Measurements from ENCODE around the gene CCDC33.

Gene CCDC33

GRCh38 chr15:74339371-74339770, 103.2 kb downstream of the CCDC33 start:
- POLR2A ChIA-PET = no interaction called here
- Histone ChIP-seq H3K4me3 (ENCODE audit: low read depth, low read length) (no peak overlapping the region), H3K4me1 (ENCODE audit: control insufficient read depth, insufficient read depth, low read length) (no peaks in the 10 kb centered on the region), H3K9me3 (ENCODE audit: control insufficient read depth, insufficient read depth, low read depth, low read length) (no peaks in the 10 kb centered on the region), H3K27ac (ENCODE audit: extremely low read depth, low read depth, low read length) (no peak overlapping the region), H3K36me3 (ENCODE audit: control insufficient read depth in 2 of 2, insufficient read depth in 1 of 2, low read length in 2 of 2) (no peaks in the 10 kb centered on the region)
- CTCF ChIA-PET = interaction anchor here (0.5 to 0.7 kb wide), 2 partner anchors 68 to 198 kb away, joined by 3 to 4 read pairs; no protein-coding TSS in a partner anchor
- no peak for TF ChIP-seq ZEB2 (tag by site-specific recombination; IDR thresholded peaks at IDR 0.05)
- no peak for TF ChIP-seq ZNF529 (tag by site-specific recombination; IDR thresholded peaks at IDR 0.05; ENCODE audit: insufficient replicate concordance)
- TF ChIP-seq, protein P1, sequence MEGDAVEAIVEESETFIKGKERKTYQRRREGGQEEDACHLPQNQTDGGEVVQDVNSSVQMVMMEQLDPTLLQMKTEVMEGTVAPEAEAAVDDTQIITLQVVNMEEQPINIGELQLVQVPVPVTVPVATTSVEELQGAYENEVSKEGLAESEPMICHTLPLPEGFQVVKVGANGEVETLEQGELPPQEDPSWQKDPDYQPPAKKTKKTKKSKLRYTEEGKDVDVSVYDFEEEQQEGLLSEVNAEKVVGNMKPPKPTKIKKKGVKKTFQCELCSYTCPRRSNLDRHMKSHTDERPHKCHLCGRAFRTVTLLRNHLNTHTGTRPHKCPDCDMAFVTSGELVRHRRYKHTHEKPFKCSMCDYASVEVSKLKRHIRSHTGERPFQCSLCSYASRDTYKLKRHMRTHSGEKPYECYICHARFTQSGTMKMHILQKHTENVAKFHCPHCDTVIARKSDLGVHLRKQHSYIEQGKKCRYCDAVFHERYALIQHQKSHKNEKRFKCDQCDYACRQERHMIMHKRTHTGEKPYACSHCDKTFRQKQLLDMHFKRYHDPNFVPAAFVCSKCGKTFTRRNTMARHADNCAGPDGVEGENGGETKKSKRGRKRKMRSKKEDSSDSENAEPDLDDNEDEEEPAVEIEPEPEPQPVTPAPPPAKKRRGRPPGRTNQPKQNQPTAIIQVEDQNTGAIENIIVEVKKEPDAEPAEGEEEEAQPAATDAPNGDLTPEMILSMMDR (tag by site-specific recombination; IDR thresholded peaks at IDR 0.05) = no peak
- no peak for TF ChIP-seq ZNF707 (tag by site-specific recombination; IDR thresholded peaks at IDR 0.05)
- no peak for TF ChIP-seq OVOL3 (tag by site-specific recombination; IDR thresholded peaks at IDR 0.05)
- no peak for TF ChIP-seq ZNF335 (tag by site-specific recombination; conservative IDR thresholded peaks at IDR 0.05)
- TF ChIP-seq ZNF701 (tag by site-specific recombination; IDR thresholded peaks at IDR 0.05) = no peak
- no peak for TF ChIP-seq PBX3 (CRISPR knock-in tag; IDR thresholded peaks at IDR 0.05)
- no peak for TF ChIP-seq ZNF544 (tag by site-specific recombination; IDR thresholded peaks at IDR 0.05)
- no peak for TF ChIP-seq ZBTB26 (tag by site-specific recombination; optimal IDR thresholded peaks at IDR 0.05)
- TF ChIP-seq, protein P2, sequence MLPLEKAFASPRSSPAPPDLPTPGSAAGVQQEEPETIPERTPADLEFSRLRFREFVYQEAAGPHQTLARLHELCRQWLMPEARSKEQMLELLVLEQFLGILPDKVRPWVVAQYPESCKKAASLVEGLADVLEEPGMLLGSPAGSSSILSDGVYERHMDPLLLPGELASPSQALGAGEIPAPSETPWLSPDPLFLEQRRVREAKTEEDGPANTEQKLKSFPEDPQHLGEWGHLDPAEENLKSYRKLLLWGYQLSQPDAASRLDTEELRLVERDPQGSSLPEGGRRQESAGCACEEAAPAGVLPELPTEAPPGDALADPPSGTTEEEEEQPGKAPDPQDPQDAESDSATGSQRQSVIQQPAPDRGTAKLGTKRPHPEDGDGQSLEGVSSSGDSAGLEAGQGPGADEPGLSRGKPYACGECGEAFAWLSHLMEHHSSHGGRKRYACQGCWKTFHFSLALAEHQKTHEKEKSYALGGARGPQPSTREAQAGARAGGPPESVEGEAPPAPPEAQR (tag by site-specific recombination; IDR thresholded peaks at IDR 0.05) = no peak
- TF ChIP-seq, protein P3, sequence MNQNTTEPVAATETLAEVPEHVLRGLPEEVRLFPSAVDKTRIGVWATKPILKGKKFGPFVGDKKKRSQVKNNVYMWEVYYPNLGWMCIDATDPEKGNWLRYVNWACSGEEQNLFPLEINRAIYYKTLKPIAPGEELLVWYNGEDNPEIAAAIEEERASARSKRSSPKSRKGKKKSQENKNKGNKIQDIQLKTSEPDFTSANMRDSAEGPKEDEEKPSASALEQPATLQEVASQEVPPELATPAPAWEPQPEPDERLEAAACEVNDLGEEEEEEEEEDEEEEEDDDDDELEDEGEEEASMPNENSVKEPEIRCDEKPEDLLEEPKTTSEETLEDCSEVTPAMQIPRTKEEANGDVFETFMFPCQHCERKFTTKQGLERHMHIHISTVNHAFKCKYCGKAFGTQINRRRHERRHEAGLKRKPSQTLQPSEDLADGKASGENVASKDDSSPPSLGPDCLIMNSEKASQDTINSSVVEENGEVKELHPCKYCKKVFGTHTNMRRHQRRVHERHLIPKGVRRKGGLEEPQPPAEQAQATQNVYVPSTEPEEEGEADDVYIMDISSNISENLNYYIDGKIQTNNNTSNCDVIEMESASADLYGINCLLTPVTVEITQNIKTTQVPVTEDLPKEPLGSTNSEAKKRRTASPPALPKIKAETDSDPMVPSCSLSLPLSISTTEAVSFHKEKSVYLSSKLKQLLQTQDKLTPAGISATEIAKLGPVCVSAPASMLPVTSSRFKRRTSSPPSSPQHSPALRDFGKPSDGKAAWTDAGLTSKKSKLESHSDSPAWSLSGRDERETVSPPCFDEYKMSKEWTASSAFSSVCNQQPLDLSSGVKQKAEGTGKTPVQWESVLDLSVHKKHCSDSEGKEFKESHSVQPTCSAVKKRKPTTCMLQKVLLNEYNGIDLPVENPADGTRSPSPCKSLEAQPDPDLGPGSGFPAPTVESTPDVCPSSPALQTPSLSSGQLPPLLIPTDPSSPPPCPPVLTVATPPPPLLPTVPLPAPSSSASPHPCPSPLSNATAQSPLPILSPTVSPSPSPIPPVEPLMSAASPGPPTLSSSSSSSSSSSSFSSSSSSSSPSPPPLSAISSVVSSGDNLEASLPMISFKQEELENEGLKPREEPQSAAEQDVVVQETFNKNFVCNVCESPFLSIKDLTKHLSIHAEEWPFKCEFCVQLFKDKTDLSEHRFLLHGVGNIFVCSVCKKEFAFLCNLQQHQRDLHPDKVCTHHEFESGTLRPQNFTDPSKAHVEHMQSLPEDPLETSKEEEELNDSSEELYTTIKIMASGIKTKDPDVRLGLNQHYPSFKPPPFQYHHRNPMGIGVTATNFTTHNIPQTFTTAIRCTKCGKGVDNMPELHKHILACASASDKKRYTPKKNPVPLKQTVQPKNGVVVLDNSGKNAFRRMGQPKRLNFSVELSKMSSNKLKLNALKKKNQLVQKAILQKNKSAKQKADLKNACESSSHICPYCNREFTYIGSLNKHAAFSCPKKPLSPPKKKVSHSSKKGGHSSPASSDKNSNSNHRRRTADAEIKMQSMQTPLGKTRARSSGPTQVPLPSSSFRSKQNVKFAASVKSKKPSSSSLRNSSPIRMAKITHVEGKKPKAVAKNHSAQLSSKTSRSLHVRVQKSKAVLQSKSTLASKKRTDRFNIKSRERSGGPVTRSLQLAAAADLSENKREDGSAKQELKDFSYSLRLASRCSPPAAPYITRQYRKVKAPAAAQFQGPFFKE (tag by site-specific recombination; IDR thresholded peaks at IDR 0.05; ENCODE audit: borderline replicate concordance) = no peak
- no peak for TF ChIP-seq ZNF610 (tag by site-specific recombination; IDR thresholded peaks at IDR 0.05; ENCODE audit: borderline replicate concordance)
- no peak for TF ChIP-seq REPIN1 (tag by site-specific recombination; IDR thresholded peaks at IDR 0.05; ENCODE audit: low read depth)
- TF ChIP-seq ZNF132 (tag by site-specific recombination; IDR thresholded peaks at IDR 0.05; ENCODE audit: borderline replicate concordance) = no peak
- no peak for TF ChIP-seq ZNF175 (tag by site-specific recombination; IDR thresholded peaks at IDR 0.05)
- no peak for TF ChIP-seq ZNF521 (tag by site-specific recombination; IDR thresholded peaks at IDR 0.05)
